8988T (cell line): ENCODE data around the gene TXNDC11.
"Not testable (repeated sequence)": the region's sequence is repeated elsewhere in the genome, so short reads cannot be mapped to it uniquely, and the experiment has no call there.

Experiments used
- DNase-seq: peaks from one replicate; pipeline ENCODE4 v3.0.0; 2011

The TXNDC11 gene, protein sequence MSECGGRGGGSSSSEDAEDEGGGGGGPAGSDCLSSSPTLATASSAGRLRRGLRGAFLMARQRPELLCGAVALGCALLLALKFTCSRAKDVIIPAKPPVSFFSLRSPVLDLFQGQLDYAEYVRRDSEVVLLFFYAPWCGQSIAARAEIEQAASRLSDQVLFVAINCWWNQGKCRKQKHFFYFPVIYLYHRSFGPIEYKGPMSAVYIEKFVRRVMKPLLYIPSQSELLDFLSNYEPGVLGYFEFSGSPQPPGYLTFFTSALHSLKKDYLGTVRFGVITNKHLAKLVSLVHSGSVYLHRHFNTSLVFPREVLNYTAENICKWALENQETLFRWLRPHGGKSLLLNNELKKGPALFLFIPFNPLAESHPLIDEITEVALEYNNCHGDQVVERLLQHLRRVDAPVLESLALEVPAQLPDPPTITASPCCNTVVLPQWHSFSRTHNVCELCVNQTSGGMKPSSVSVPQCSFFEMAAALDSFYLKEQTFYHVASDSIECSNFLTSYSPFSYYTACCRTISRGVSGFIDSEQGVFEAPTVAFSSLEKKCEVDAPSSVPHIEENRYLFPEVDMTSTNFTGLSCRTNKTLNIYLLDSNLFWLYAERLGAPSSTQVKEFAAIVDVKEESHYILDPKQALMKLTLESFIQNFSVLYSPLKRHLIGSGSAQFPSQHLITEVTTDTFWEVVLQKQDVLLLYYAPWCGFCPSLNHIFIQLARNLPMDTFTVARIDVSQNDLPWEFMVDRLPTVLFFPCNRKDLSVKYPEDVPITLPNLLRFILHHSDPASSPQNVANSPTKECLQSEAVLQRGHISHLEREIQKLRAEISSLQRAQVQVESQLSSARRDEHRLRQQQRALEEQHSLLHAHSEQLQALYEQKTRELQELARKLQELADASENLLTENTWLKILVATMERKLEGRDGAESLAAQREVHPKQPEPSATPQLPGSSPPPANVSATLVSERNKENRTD

GRCh38 chr16:11742536-11743307, at the start of gene TXNDC11:
Gene TXNDC11, minus strand, starts transcription at chr16:11742857. Its CDS starts 127 bp downstream, at chr16:11742730.
- DNase-seq: peak; percentile 68

DNA sequence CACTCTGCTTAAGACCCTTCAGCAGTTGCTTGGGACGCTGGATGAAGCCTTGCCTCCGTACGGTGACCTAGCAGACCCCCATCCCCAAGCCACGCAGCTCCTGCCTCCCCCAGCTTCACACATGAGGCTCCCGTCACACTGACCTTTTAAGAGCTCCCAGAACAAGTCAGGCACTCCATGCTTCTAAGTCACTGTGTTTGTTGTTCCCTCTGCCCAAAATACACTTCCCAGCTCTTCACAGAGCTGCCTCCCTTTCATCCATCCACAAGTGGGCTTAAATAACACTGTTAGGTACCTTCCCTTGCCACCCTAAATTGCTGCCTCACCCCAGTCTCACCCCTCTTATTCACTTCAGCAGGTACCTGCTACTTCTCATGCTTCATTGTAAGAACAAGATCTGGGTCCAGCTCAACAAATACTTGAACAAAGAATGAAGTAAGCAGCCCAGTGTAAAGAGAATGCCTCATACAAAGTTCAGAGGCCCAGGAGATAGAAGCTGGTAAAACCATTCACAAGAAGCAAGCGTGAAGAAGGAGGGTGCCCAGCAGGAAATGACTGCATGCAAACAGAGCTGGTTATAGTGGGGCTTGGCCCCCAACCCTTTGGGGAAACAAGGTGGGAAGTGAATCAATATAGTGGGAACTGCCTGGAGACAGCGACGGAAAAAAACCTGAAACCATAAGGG, 48.6 kb upstream of the TXNDC11 start:
- DNase-seq: no peak

GRCh38 chr16:11788914-11789313, 46.3 kb upstream of the TXNDC11 start:
- DNase-seq: no peak

GRCh38 chr16:11784980-11785599, 42.4 kb upstream of the TXNDC11 start:
- DNase-seq: not testable (repeated sequence)

GRCh38 chr16:11784381-11784780, 41.7 kb upstream of the TXNDC11 start:
- not testable (repeated sequence) for DNase-seq

GRCh38 chr16:11784038-11784369, 41.3 kb upstream of the TXNDC11 start:
- no peak for DNase-seq

- DNase-seq: no peak
Measured at GRCh38 chr16:11783319-11784037, 40.8 kb upstream of the TXNDC11 start.

DNA sequence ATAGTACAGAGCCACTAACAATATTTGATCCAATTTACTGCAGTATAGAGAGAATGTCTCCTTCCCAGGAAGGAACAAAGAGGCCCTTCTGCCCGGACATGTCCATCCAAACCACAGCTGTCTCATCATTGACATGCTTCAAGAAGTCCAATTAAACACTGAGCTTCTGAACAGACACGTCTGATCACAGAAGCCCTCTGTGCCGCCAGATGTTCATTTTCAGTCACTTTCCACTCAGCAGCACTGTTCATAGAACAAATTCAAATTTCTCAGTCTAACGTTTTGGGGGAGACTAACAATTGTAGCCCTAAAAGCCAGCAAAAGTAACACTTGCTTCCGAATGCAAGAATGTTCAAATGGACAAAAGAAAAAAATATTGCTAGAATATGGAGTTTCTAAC, 39.1 kb upstream of the TXNDC11 start:
- DNase-seq: no peak

- no peak for DNase-seq
Measured at GRCh38 chr16:11780991-11781680, 38.5 kb upstream of the TXNDC11 start.

- no peak for DNase-seq
Measured at GRCh38 chr16:11779074-11779473, 36.4 kb upstream of the TXNDC11 start.

- DNase-seq: no peak
Measured at GRCh38 chr16:11774065-11774626, 31.5 kb upstream of the TXNDC11 start.

- DNase-seq: no peak
Measured at GRCh38 chr16:11768849-11769248, 26.2 kb upstream of the TXNDC11 start.

GRCh38 chr16:11762431-11762830, 19.8 kb upstream of the TXNDC11 start:
- no peak for DNase-seq

DNA sequence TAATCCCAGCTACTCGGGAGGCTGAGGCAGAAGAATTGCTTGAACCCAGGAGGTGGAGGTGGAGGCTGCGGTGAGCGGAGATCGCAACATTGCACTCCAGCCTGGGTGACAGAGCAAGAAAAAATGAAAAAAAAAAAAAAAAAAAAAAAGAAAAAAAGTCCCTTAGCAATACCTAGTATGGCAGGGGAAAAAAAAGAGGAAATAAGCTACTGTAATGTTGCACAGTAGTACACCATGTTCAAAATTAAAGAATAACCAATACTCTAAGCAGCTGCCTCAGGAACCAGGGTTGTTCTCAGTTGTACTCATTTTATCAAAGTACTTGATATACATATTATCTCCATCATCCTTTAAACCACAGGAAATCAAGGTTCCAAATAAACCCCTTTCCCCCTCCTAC, 17.3 kb upstream of the TXNDC11 start:
- no peak for DNase-seq

- DNase-seq: no peak
Measured at GRCh38 chr16:11759163-11759834, 16.6 kb upstream of the TXNDC11 start.

DNA sequence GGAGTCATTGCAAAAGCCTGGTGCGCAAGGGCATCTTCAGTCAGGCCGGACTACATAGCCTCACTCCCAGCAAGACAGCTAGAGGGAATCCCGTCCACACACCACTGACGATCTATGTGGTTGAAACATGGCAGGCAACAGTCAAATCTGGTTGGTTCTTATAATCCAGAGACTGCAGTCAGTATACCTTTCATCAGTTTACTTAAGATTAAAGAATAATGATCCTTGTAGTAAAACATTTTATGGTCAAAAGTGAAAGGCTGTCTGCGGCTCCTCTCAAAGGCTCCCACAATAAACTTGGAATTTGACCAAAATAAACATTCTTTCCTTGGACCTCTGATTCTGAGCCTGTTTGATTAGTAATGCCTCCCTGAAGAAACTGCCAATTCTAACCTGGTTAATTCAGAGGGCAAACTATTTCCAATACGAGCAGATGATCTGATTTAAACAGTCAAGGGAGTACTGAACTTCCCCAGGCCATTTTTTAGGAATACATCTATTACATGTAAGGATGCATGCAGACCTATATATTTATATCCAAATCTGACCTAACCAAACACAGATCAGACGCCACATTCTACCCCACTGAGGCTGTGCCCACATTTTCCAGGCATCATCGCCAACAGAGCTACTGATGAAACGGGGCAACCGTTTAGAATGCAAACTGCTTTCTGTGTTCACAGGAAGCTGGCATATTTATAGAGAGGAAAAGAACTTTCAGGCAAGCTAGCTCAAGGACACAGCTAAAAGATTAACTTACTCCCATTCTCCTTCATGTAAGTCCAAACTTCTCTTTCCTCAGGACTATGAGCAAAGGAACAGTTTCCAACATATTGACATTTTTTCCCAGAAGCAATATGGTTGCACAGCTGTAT, 15.3 kb upstream of the TXNDC11 start:
- DNase-seq: no peak

- no peak for DNase-seq
Measured at GRCh38 chr16:11756248-11756647, 13.6 kb upstream of the TXNDC11 start.

DNA sequence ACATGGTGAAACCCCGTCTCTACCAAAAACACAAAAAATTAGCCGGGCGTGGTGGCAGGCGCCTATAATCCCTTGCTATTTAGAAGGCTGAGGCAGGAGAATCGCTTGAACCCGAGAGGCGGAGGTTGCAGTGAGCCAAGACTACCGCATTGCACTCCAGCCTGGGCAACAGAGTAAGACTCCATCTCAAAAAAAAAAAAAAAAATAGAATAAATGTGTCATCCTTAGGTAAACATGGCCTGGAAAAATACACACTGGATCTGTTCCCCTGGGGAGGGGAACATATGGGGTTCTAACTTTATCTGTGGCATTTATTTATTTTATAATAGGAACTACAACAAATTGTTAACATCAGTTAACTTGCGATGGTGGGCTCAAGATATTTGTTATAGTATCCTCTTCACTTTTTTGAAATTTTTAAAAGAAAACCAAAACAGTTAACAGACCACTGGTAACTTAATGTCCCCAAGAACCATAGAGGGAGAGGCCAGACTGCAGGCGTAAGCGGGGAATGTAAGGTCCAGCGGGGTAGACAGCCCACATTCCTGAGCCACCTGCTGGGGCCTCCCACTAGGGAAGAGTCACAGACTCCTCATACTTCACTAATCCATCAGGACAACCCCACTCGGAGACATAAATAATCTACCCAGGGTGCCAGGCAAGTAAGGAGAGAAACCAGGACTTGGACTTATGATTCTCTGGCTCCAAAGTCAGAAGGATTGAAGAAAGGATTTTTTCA, 12.5 kb upstream of the TXNDC11 start:
- DNase-seq: no peak
